Hepatocyte (in vitro differentiated cells): Measurements from ENCODE around the gene CDCA7.

Experiments used
- CTCF ChIP-seq: fragments of 200-600 bp; sonication (generic); IDR thresholded peaks from 2 replicates; pipeline ENCODE4 v1.5.1; 2016; ENCODE audit warnings: antibody characterized with exemption, mild to moderate bottlenecking; ENCODE audit not compliant: poor library complexity
- EZH2 ChIP-seq: fragments of 200-600 bp; sonication (generic); IDR thresholded peaks from 2 replicates; pipeline ENCODE4 v1.6.1; 2016; ENCODE audit warnings: antibody characterized with exemption, mild to moderate bottlenecking, borderline replicate concordance

GRCh38 chr2:173305303-173305702, 49.4 kb upstream of the CDCA7 start:
- TF ChIP-seq CTCF (no peak), EZH2 (no peak)
